ENCODE measurements around the gene ADAMTS17.

- TF ChIP-seq POLR2A (IDR thresholded peaks at IDR 0.05) (no peak), CTCF (IDR thresholded peaks at IDR 0.05) (no peak)
Observed at GRCh38 chr15:100200287-100200880, 141.4 kb downstream of the ADAMTS17 start.
